NCI-H82 treated with DMSO at 0.1 percent for 48 hours (cell line): ENCODE results near the gene ARSB.
"Not testable (repeated sequence)": the region's sequence is repeated elsewhere in the genome, so short reads cannot be mapped to it uniquely, and the experiment has no call there.

Source experiments
- DNase-seq: peaks from one replicate; lab custom pipeline; 2025; ENCODE audit not compliant: unreplicated experiment; lab: John Stamatoyannopoulos, UW

Gene ARSB

DNA sequence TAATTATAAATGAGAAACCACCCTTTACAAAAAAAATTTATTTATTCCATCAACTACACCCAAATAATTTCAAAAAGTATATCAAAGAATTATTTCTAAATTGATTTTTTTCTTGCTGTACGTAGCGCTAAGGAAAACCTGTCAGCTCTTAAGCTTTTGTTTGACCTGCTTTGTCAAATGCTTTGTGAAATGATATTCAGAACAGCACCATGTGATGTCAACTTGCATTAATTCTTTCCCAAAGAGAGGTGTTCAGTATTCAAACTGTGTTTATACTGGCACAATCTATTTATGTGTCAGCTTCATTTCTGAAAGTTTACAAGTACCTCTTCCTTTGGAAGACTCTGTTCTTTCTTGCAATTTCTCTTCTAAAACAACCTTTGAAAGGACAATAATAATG, 12.0 kb upstream of the ARSB start:
- DNase-seq, result no peak

DNA sequence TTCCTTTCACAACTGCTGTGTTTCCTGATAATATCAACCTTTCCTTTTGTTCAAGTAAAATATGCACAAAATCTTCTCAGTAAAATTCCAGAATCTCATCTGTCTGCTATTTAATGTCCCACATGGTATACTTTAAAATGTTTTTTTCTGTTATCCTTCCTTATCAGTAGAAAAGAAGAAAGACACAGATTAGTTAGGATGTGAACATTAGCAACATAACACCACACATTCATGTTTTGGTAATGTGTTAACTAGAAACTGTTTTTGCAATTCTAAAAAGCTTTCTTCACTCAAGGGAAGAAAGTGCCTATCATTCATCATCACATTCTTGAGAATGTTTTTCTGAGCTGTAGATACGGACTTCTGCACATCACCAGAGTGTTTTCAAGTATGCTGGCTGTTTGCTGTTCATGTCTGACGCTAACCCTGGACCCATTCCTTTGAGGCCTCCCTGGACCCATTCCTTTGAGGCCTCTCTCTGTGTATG, 10.5 kb upstream of the ARSB start:
- no peak for DNase-seq

DNA sequence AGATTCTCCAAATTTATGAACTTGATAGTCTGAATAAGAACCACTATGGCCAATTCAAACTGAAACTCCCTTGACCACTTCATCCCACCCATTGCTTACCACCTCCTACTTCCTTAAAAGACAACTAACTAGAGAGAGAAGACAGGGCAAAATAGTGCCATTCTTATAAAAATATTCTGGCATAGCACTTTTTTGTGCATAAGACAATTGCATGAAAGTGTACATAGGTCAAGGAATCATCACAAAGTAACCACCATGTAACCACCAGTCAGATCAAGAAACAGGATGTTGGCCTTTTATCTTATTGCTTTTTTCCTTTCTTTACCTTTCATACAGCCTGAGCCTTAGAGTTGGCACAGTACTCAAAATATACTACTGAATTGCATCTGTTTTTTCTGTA, 8.1 kb upstream of the ARSB start:
- no peak for DNase-seq

DNA sequence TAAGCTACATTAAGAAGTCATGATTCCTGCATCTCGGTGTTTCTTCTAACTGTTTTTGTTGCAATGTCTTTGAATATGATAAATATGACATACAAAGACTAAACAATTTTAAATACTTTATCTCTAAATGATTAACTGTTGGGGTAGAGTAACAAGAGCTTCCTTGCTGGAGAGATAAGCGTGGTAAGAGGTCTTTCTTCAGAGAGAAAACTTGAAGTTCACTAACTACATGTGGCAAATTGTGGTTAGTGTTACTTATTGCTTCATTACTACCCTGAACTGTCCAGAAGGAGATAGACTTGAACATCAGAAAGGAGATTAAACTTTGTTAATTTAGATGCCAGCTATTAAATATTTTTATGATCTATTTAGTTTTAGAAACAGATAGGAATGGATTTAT, 7.0 kb upstream of the ARSB start:
- DNase-seq, result no peak

DNA sequence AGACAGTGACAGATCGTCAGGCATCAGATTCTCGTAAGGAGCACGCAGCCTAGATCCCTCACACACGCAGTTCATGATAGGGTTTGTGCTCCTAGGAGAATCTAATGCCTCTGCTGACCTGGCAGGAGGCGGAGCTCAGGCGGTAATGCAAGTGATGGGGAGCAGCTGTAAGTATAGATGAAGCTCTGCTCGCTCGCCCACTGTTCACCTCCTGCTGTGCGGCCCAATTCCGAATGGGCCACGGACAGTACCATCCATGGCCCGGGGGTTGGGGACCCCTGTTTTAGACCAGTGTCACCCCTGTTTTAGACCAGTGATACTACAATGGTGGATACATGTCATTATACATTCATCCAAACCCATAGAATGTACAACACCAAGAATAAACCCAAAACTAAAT, 4.0 kb upstream of the ARSB start:
- DNase-seq, result no peak

DNA sequence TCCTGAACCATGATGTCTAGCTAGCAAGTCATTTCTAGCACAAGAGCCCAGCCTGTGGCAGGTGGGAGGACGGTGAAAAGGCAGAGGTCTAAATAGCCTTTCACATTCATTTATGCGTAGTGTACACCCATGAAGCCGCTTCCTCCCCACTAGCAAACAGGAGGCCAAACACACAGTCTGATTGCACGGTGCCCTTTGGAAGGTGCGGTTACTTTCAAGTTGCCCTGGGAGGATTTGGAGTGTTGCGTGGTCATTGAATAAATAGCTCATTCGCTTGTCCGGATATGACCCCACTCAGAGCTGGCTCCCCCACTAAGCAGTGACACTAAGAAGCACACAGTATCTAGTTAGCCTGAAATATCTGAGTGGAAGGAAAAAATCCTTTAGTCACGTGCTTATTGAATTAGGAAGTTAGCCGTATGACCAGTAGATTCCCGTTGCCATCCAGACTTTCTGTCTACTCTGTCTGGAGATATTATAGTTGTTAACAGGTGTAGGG, 664 bp upstream of the ARSB start:
- DNase-seq, result peak; percentile 44

DNA sequence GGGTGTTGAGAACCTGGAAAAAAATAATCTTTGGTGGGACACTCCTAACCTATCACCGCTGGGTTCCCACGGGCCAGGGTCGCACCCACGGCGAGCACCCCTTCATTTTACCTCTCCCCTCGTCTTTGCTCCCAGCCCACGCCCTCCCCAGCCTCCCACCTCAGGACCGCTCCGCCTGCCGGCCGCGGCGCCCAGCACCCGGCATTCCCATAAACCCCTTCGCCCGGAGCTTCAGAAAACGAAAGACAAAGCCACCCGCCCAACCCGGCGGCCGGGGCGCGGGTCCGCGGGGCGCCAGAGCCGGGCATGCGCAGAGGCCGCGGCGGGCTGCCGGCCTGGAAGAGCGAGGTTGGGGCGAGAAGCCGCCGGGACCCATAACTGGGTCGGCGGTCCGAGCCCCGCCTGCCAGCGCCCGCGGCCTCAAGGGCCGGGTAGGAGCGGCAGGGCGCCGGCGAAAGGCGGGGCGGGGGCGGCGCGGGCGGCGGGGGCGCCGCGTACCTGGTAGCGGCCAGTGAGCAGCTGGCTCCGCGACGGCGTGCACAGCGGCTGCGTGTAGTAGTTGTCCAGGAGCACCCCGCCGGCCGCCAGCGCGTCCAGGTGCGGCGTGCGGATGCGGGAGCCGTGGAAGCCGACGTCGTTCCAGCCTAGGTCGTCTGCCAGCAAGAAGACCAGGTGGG, 533 bp downstream of the ARSB start:
- peak; percentile 58 for DNase-seq

DNA sequence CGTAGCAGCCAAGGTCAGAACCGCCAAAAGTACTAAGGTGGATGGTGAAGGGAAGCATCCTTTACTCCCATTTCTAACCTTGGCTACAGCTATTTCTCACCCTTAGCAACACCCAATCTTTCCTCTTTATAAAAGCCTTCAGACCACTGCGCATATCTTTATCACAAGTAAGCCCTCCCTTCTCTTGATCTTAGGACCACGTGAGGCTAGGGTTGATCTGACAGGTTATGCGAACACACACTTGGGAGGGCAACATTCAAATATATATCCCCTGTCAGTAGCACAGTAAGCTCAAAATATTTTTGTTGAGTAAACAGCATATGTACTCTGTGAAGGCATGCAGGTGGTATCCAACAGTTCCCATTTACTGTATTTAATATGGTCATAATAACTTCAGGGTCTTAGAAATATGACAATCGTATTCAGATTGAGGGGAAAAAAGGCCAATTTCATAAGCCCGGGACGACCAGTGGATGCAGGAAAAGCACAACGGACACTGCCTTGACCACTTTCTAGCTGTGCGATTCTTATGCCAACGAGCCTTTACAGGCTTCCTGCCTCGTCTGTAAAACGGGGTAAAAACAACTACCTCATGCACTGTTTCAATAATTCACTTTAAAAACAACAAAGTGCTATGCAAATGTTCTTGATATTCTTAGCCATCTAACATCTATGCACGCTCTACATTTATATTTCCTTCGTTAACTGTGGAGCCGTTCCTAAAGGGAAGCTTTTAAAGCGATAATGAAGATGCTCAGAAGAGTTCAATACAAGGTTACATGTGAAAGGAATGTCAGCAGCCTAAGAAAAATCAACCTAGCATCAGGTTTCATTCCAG, 1.3 kb downstream of the ARSB start:
- peak; percentile 7 for DNase-seq

DNA sequence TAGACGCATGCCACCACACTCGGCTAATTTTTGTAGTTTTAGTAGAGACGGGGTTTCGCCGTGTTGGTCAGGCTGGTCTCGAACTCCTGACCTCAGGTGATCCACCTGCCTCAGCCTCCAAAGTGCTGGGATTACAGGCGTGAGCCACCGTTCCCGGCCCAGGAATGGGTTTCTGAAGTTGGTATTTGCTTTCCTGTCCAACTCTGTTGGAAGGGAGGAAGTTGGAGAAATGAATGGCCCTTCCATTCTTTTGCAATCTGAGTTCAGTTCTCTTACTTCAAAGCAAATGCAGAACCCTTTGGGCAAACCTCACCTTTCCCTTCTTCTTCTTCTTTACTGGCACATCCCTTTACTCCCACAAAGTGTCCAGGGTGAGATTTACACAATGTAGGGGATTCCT, 1.9 kb downstream of the ARSB start:
- DNase-seq, result not testable (repeated sequence)

DNA sequence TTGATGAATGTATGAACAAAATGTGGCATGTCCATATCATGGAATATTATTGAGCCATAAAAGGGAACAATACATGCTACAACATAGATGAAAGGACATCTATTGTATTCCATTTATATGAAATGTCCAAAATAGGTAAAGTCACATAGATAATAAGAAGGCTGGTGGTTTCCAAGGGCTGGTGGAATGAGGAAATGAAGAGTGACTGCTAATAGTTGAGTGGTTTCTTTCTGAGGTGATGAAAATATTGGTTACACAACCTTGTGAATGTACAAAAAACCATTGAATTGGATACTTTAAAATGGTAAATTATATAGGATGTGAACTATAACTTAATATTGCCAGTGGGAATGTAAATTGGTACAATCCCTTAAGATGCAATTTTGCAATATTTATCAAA, 5.2 kb downstream of the ARSB start:
- DNase-seq, result no peak

DNA sequence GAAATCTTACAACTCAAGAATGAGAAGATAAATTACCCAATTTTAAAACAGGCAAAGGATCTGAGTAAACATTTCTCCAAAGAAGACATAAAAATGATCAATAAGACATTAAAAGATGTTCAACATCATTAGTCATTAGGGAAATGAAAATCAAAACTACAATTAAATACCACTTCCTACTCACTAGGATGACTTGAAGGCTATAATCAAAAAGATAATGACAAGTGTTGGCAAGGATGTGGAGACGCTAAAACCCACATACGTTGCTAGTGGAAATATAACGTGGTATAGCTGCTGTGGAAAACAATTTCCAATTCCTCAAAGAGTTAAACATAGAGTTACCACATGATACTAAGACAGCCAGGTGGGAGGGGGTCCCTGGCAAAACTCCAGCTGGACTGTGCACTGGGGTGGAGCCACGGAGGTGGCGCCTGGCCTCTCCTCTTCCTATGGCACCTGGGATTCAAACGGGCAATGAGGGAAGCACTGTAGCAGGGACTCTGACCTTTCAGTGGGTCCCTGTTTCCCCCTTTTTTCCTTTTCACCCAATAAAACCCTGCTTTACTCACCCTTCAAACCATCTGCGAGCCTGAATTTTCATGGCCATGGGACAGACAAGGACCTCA, 5.9 kb downstream of the ARSB start:
- no peak for DNase-seq

DNA sequence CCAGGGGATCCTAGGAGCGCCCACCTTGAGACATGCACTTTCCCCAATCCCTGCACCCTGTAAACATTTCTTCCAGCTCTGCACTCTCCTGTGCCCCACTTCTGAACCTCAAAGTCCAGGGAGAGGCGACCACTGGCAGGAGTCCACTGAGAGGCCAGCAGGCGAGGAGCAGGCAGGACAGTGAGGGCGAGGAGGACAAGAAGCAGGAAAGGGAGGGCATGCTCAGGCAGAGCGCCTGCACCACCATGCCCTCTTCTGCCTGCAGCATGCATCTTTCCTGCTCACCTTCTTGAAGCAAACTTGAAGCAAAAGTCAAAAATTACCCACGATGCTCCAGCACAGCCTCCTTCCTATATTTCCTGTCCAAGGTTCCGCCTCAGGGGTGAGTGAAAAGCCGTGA, 10.1 kb downstream of the ARSB start:
- no peak for DNase-seq

DNA sequence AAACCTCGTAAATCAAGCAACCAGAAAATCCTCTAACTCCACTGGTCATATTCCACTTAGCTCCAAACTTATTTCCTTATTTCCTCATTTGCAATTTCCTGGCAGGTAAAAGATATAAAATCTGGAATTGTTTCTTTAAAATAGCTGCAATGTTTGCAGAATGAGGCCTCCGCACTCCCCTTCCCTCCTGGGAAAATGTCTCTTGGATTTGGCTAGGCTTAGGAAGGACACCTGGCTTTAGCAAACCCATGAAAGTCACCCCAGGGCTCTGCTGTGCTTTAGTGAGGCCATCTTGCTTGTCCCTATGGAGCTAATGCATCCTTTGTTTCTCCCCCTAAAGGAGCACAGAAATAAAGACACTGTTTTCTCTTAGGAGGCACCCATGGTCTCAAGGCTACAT, 10.5 kb downstream of the ARSB start:
- DNase-seq, result no peak

DNA sequence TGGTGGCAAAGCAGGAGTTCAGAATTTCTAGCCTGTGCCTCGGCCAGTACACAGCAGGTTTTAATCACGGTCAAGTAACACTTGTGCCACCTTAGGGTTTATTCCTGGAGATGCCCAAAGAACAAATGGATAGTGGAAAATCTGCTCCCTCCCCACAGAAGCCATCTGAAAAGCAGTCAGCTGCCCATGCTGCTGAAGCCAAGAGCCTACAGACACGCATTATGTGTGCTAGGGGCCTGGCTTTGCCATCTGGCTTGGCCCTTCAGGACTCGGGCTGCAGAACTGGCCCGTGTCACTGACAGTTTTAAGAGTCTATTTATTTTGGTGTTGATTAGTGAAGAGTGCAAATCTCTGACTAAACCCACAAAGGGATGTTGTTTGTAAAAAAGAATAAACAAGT, 11.1 kb downstream of the ARSB start:
- peak; percentile 2 for DNase-seq

DNA sequence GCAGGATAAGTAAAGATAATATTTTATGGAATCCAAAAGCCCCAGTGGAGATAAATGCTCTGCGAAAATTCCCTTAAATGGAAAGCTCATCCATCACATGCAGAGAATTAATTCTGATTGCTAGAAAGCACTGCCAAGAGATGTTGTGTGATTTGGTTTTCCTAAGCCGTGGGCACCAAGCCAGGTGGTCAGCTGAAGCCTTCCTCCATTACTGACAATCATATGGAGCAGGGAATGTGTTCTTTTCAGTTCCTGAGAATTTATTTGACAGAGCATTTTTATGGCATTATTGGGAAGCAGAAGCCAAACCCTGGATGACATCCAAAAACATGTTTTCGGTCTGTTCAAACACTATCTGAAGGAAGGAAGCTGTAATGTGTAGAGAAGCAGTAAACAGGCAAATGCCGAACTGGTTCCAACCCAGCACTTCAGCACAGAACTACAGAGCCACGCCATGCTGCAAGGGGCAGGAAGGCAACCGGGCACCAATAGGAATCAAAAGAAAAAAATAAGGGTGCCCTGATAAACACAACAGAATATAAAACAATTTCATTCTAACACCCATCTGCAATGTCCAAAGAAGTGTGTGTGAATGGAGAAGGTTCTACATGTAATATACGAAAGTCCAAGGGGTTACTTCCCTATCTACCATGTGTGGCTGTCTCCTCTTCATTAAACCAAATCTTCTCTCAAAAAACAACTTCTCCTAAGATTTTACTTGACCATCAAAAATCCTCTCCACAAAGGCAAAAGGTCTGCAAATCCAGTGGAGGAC, 12.3 kb downstream of the ARSB start:
- DNase-seq, result no peak

DNA sequence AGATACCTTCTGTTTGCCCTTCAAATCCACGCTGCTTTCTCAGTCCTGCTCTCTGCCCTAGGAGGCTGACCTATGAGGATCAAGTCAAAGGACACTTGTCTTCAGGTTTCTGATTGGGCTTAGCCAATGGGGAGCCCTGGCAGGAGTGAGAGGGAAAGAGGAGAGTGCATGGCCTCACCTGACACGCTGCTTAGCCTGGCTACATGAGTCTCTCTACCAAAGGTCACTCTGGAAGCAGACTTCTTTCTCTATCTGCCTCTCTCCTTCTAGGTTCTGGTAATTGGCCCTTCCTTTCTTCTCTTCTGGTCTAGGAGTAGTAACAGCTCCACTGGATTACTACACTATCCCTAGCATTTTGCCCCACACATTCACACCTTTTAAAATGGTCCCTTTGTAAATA, 13.1 kb downstream of the ARSB start:
- no peak for DNase-seq

DNA sequence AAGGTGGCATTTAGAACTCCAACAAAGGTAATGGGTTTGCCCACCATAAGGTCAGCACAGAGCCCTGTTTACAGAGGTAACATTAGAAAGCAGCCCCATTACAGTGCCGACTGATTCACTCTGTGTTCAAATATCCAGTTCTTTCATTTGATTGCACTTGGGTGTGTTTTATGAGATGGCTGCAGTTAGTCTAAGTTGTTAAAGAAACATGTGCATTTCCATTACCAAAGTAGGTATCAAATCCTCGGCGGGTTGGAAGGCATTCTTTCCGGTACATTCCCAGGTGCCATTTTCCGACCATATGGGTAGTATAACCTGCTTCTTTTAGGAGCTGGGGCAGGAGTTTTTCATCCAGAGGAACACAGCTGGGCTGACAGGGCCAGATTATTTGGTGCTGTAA, 16.3 kb downstream of the ARSB start:
- DNase-seq, result no peak

DNA sequence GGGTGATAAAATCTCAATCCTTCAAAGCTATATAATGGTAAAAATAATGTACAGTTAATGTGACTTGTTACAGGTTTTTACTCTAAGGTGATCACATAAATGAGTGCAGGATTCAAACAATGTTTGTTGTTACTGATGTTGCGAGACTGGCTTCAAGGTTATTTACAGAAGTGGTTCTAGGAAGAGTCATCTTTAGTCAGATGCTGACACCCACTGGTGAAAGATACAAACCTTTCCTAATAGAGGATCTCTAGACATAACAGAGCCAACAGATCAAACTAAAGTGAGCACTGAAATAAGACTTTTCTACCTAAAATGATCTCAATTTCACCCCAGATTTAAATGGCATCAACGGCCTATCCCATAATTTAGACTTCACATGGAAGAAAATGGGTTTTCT, 20.2 kb downstream of the ARSB start:
- DNase-seq, result peak; percentile 9

DNA sequence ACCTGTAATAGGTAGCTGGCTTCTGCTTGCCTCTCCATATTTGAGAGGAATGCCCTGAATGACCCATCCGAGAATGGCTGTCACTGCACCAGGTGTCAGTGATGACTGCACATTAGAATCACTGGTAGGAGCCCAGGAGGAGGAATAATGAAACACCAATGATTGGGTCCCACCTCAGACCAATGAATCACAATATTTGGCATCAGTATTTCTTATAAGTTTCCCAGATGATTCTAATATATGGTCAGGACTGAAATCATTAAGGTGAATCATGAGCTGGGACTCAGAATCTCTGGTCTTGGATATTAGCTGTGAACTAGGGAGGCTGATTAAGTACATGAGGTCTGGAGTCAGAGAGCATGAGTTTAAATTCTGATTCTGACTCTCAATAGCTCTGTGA, 23.4 kb downstream of the ARSB start:
- DNase-seq, result no peak

DNA sequence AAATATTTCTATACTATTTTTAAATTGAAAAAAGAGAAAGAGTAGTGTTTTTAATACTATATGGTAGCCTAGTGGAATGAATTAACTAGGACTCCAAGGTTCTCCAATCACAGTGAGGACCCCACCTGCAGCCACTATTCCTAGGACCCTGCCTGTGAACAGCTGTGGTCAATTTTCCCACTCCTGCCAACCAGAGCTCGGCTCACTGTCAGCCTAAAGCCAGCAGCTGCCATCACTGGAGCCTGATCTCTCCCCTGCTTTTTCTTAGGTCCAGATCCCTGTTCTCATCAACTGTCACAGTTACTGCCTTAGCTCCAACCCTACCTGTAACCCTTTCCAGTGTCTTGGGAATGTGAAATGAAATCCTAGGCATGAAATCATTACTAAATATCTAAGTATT, 25.3 kb downstream of the ARSB start:
- no peak for DNase-seq
